IMR-90 (cell line): ENCODE measurements around the gene SCIN. TPM values are rescaled to one million over a fixed set of nuclear protein-coding genes. Genes with fewer than 3 reads are reported as not detected.

Source experiments
- ATAC-seq: fragments of 200-7000 bp; cut with Tn5 transposase; 2 replicates; pipeline ENCODE4 v1.9.1; 2020; ENCODE audit warnings: low read depth, mild to moderate bottlenecking, moderate library complexity
- BruUV-seq: library from RNA; stranded (reverse); fragments of 400-500 nt; replicated peaks from 2 replicates; lab custom pipeline; 2021; lab: Mats Ljungman, UMichigan
- CTCF ChIA-PET: fragments of 300-600 bp; formaldehyde crosslinking; extraction: SDS; loops from one replicate; lab custom pipeline; 2021; ENCODE audit warnings: antibody characterized with exemption; lab: Yijun Ruan, JAX
- POLR2A ChIA-PET: fragments of 300-600 bp; sonication (Branson Sonifier 250); formaldehyde crosslinking; loops from one replicate; lab custom pipeline; 2022; ENCODE audit warnings: antibody characterized with exemption; ENCODE audit not compliant: unreplicated experiment; lab: Charles Lee
- DNase-seq: peaks from one replicate; pipeline ENCODE4 v3.0.0; 2013
- H2AFZ ChIP-seq: replicated peaks from 2 replicates; pipeline ENCODE3; 2013; ENCODE audit warnings: low read length, mild to moderate bottlenecking; ENCODE audit not compliant: poor library complexity
- H2AK5ac ChIP-seq: 2 replicates; pipeline ENCODE4 v1.6.1; 2013; ENCODE audit warnings: low read depth, low read length, inconsistent platforms
- H2AK9ac ChIP-seq: replicated peaks from 2 replicates; pipeline ENCODE3; 2013; ENCODE audit warnings: mild to moderate bottlenecking, low read depth, low read length, moderate library complexity; ENCODE audit not compliant: poor library complexity
- H2BK120ac ChIP-seq: 2 replicates; pipeline ENCODE4 v1.6.1; 2013; ENCODE audit warnings: low read depth, low read length, inconsistent platforms
- H2BK15ac ChIP-seq: 3 replicates; pipeline ENCODE4 v1.6.1; 2013; ENCODE audit warnings: low read depth, low read length, inconsistent platforms
- H2BK20ac ChIP-seq: 2 replicates; pipeline ENCODE4 v1.6.1; 2013; ENCODE audit warnings: low read depth, mild to moderate bottlenecking, inconsistent platforms, low read length, moderate library complexity
- H2BK5ac ChIP-seq: 2 replicates; pipeline ENCODE4 v1.6.1; 2013; ENCODE audit warnings: mild to moderate bottlenecking, low read depth, low read length, inconsistent platforms; ENCODE audit not compliant: poor library complexity, severe bottlenecking
- H3K14ac ChIP-seq: replicated peaks from 2 replicates; pipeline ENCODE4 v1.6.1; 2013; ENCODE audit warnings: low read depth, low read length, inconsistent platforms
- H3K18ac ChIP-seq: 2 replicates; pipeline ENCODE4 v1.6.1; 2013; ENCODE audit warnings: low read depth, low read length, control low read depth
- H3K23ac ChIP-seq: 2 replicates; pipeline ENCODE4 v1.6.1; 2013; ENCODE audit warnings: low read depth, low read length, inconsistent platforms
- H3K27ac ChIP-seq: 2 replicates; pipeline ENCODE4 v1.5.1; 2013; ENCODE audit warnings: mild to moderate bottlenecking, control low read depth, low read length; ENCODE audit not compliant: insufficient read depth
- H3K27me3 ChIP-seq: 2 replicates; pipeline ENCODE4 v1.6.1; 2013; ENCODE audit warnings: low read length; ENCODE audit not compliant: control insufficient read depth, insufficient read depth
- H3K36me3 ChIP-seq: 2 replicates; pipeline ENCODE4 v1.6.1; 2013; ENCODE audit warnings: low read length, mixed read lengths; ENCODE audit not compliant: control insufficient read depth, insufficient read depth
- H3K4ac ChIP-seq: 2 replicates; pipeline ENCODE4 v1.6.1; 2013; ENCODE audit warnings: low read depth, low read length, inconsistent platforms
- H3K4me1 ChIP-seq: 2 replicates; pipeline ENCODE4 v1.6.1; 2013; ENCODE audit warnings: low read length, mixed read lengths; ENCODE audit not compliant: control insufficient read depth, insufficient read depth
- H3K4me2 ChIP-seq: 2 replicates; pipeline ENCODE4 v1.6.1; 2013; ENCODE audit warnings: low read depth, mild to moderate bottlenecking, control low read depth, low read length, moderate library complexity
- H3K4me3 ChIP-seq: 2 replicates; pipeline ENCODE4 v1.5.1; 2013; ENCODE audit warnings: low read depth, mild to moderate bottlenecking, control low read depth, low read length, moderate library complexity; ENCODE audit not compliant: insufficient read depth
- H3K56ac ChIP-seq: 2 replicates; pipeline ENCODE4 v1.6.1; 2013; ENCODE audit warnings: low read length, inconsistent platforms; ENCODE audit not compliant: insufficient read depth; ENCODE audit errors: extremely low read depth
- H3K79me1 ChIP-seq, 2 experiments: 2 replicates each; pipeline ENCODE4 v1.6.1; 2013; ENCODE audit warnings: low read length in 2 of 2, inconsistent platforms in 1 of 2, low read depth in 1 of 2
- H3K9ac ChIP-seq: 2 replicates; pipeline ENCODE4 v1.6.1; 2013; ENCODE audit warnings: low read depth, low read length, control low read depth
- H3K9me1 ChIP-seq: 2 replicates; pipeline ENCODE4 v1.6.1; 2013; ENCODE audit warnings: low read length, inconsistent platforms; ENCODE audit not compliant: insufficient read depth
- H3K9me3 ChIP-seq: 2 replicates; pipeline ENCODE4 v1.6.1; 2013; ENCODE audit warnings: low read length; ENCODE audit not compliant: control insufficient read depth, insufficient read depth
- H4K20me1 ChIP-seq: 2 replicates; pipeline ENCODE4 v1.6.1; 2013; ENCODE audit warnings: low read length, inconsistent platforms; ENCODE audit not compliant: insufficient read depth
- H4K5ac ChIP-seq: 2 replicates; pipeline ENCODE4 v1.6.1; 2013; ENCODE audit warnings: mild to moderate bottlenecking, low read depth, low read length, control low read depth
- H4K8ac ChIP-seq, 2 experiments: 2 replicates each; pipeline ENCODE4 v1.6.1; 2013; ENCODE audit warnings: low read depth in 2 of 2, low read length in 2 of 2, control low read depth in 1 of 2, inconsistent platforms in 1 of 2
- H4K91ac ChIP-seq: 2 replicates; pipeline ENCODE4 v1.6.1; 2013; ENCODE audit warnings: low read depth, low read length, inconsistent platforms; ENCODE audit not compliant: insufficient read depth
- MAFK ChIP-seq: IDR thresholded peaks from 2 replicates; pipeline ENCODE4 v1.6.1; 2012; ENCODE audit warnings: low read depth, low read length, improper control_type of control experiment
- MXI1 ChIP-seq: IDR thresholded peaks from 2 replicates; pipeline ENCODE4 v1.6.1; 2012; ENCODE audit warnings: low read depth, mild to moderate bottlenecking, low read length, moderate library complexity, borderline replicate concordance
- RCOR1 ChIP-seq: IDR thresholded peaks from 2 replicates; pipeline ENCODE4 v1.6.1; 2012; ENCODE audit warnings: mild to moderate bottlenecking, low read length, improper control_type of control experiment; ENCODE audit not compliant: insufficient replicate concordance
- RFX5 ChIP-seq: IDR thresholded peaks from 2 replicates; pipeline ENCODE4 v1.8.0; 2012; ENCODE audit warnings: low read depth, mild to moderate bottlenecking, low read length, moderate library complexity
- SMC3 ChIP-seq: fragments of 150-350 bp; IDR thresholded peaks from 2 replicates; pipeline ENCODE4 v1.6.1; 2016; ENCODE audit warnings: low read depth, mild to moderate bottlenecking, antibody characterized with exemption, low read length, moderate library complexity
- dilution Hi-C: fragments of 300-500 bp; cut with HindIII; formaldehyde crosslinking; loops from one replicate; pipeline ENCODE4 v1.14.3; 2018; ENCODE audit warnings: low sequenced_read_pairs; ENCODE audit not compliant: unreplicated experiment
- in situ Hi-C: fragments of 300-500 bp; cut with MboI; formaldehyde crosslinking; loops from 3 replicates; pipeline ENCODE4 v1.14.3; 2019; ENCODE audit warnings: low sequenced_read_pairs, inconsistent platforms, mixed read lengths
- intact Hi-C: fragments of 100-400 bp; cut with micrococcal nuclease; formaldehyde crosslinking; loops from 2 replicates; pipeline ENCODE4 v1.10.0; 2022
- polyA plus RNA-seq, 3 experiments: library from polyadenylated mRNA; depleted of rRNA; stranded (reverse); fragments of >200 nt; gene quantifications; 2 replicates each; pipeline ENCODE4 v1.2.3, GENCODE V29; 2012; ENCODE audit warnings: low replicate concordance in 1 of 3
- total RNA-seq: library from RNA; depleted of rRNA; stranded (reverse); fragments of >200 nt; gene quantifications from 2 replicates; pipeline ENCODE4 v1.2.3, GENCODE V29; 2012

Gene SCIN
- total and polyA plus RNA-seq, 2 of the 4 experiments (the other 2 are of a cell fraction): under 0.01 to 0.05 TPM

- Histone ChIP-seq H2BK20ac (no peak overlapping the region), H3K4me2 (no peak overlapping the region), H3K18ac (no peak overlapping the region), H4K8ac (no peak overlapping the region), H3K4me1 (no peaks in the 10 kb centered on the region), H3K36me3 (no peaks in the 10 kb centered on the region), H3K56ac (no peak overlapping the region), H2BK15ac (no peak overlapping the region), H3K23ac (no peak overlapping the region), H3K27ac (no peak overlapping the region), H4K91ac (no peak overlapping the region), H3K4me3 (no peak overlapping the region), H3K9ac (no peak overlapping the region), H2BK120ac (no peak overlapping the region), H2AK5ac (no peak overlapping the region), H2AFZ (no peak overlapping the region), H3K9me3 (no peaks in the 10 kb centered on the region), H3K14ac (no peak overlapping the region), H4K20me1 (no peaks in the 10 kb centered on the region), H3K9me1 (no peaks in the 10 kb centered on the region), H3K4ac (no peak overlapping the region), H3K27me3 (no peaks in the 10 kb centered on the region), H4K5ac (no peak overlapping the region), H3K79me1 (no peaks in the 10 kb centered on the region), H2BK5ac (no peak overlapping the region), H2AK9ac (no peak overlapping the region)
- ATAC-seq (no peak), DNase-seq (no peak)
- TF ChIP-seq MXI1: no peak
- TF ChIP-seq MAFK: no peak
- TF ChIP-seq SMC3: no peak
- TF ChIP-seq RCOR1: no peak
- TF ChIP-seq RFX5: no peak
- dilution Hi-C loops: no loop called here
- CTCF ChIA-PET: interaction anchor here (0.6 to 0.8 kb wide), 2 partner anchors 29 to 704 kb away, joined by 3 to 4 read pairs; no protein-coding TSS in a partner anchor
- BruUV-seq: no TSS peak
- POLR2A ChIA-PET: no interaction called here
- in situ Hi-C loops: no loop called here
- intact Hi-C loops: no loop called here
Observed at GRCh38 chr7:12553416-12553815, 17.1 kb upstream of the SCIN start.
